GM12872 (cell line): ENCODE measurements around the gene GPSM1.

Experiments
- CTCF ChIP-seq: IDR thresholded peaks from 3 replicates; pipeline ENCODE4 v1.5.1; 2011; ENCODE audit warnings: low read depth, mild to moderate bottlenecking, low read length, moderate library complexity; ENCODE audit not compliant: insufficient read depth

GPSM1 gene

GRCh38 chr9:136326761-136327303 lies 507 bp upstream of the GPSM1 start:
- TF ChIP-seq CTCF, result no peak

GRCh38 chr9:136328011-136328621 lies 777 bp downstream of the GPSM1 start:
- no peak for TF ChIP-seq CTCF

- no peak for TF ChIP-seq CTCF
Measured at GRCh38 chr9:136328622-136329041, 1.3 kb downstream of the GPSM1 start.

GRCh38 chr9:136329211-136329627 lies 1.9 kb downstream of the GPSM1 start:
- TF ChIP-seq CTCF, result no peak

GRCh38 chr9:136329636-136330405 lies 2.5 kb downstream of the GPSM1 start:
- TF ChIP-seq CTCF, result no peak

- TF ChIP-seq CTCF, result no peak
Measured at GRCh38 chr9:136330406-136330990, 3.2 kb downstream of the GPSM1 start.

- no peak for TF ChIP-seq CTCF
Measured at GRCh38 chr9:136331030-136331429, 3.7 kb downstream of the GPSM1 start.
